ENCODE results near the gene TCHP. TPM values are rescaled to one million over a fixed set of nuclear protein-coding genes. Genes with fewer than 3 reads are reported as not detected.

The TCHP gene
- total RNA-seq, 1 donor from 2014 or later, result 10.4 TPM

DNA sequence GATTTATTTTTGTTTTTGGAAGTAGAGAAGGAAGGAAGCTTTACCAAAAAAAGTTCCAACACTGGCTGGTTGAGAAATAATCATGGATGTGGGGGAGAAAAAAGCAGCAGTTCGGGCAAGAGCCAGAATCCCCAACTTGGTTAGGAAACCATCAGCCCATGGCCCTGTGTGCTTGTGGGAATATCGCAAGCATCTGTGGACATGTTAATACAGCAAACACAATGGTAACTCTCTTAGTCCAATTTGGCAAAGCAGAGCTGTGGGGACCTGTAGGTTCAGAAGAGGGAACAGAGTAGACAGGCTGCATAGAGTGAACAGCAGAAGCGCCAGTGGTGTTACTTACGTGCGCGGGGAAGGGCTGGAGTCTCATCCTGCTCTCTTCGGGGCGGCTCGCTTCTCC is 46.8 kb downstream of the TCHP start:
- H3K4me1 ChIP-seq, result peaks cover 80% of the 10 kb centered on the region
- peaks cover 40% of the 10 kb centered on the region for H3K36me3 ChIP-seq

DNA sequence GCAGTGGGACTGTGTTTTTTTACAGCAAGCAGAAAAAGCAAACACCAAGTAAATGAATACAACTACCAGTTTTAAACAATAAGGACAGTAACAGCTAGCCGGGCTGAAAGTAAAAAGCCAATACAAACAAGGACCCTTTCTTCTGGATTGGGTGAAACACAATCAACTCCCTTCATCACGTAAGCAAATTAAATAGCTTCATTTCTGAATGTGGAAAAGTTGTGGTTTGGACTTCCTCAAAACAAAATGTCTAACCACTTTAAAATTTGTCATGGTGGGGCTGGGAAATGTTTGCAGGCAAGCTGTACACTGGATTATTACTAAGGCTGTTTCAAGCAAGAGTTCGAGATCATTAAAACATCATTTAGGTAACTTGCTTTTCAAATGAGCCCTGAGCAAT is 47.4 kb downstream of the TCHP start:
- intact Hi-C loops (cut with micrococcal nuclease), result no loop called here
- Histone ChIP-seq H3K4me1 (peaks cover 86% of the 10 kb centered on the region), H3K27ac (replicated peaks) (peak overlapping the region; percentile 86), H3K36me3 (peaks cover 40% of the 10 kb centered on the region), H3K4me3 (no peak overlapping the region), H3K9me3 (replicated peaks) (no peaks in the 10 kb centered on the region), H3K27me3 (ENCODE audit: low read depth) (no peaks in the 10 kb centered on the region)
- TF ChIP-seq, protein P1, sequence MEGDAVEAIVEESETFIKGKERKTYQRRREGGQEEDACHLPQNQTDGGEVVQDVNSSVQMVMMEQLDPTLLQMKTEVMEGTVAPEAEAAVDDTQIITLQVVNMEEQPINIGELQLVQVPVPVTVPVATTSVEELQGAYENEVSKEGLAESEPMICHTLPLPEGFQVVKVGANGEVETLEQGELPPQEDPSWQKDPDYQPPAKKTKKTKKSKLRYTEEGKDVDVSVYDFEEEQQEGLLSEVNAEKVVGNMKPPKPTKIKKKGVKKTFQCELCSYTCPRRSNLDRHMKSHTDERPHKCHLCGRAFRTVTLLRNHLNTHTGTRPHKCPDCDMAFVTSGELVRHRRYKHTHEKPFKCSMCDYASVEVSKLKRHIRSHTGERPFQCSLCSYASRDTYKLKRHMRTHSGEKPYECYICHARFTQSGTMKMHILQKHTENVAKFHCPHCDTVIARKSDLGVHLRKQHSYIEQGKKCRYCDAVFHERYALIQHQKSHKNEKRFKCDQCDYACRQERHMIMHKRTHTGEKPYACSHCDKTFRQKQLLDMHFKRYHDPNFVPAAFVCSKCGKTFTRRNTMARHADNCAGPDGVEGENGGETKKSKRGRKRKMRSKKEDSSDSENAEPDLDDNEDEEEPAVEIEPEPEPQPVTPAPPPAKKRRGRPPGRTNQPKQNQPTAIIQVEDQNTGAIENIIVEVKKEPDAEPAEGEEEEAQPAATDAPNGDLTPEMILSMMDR (IDR thresholded peaks at IDR 0.05; ENCODE audit: borderline replicate concordance), result no peak
- DNase-seq, result no peak

More for the DNA sequence above, 46.8 kb downstream of the TCHP start:
- Histone ChIP-seq H3K4me3 (no peak overlapping the region), H3K27ac (replicated peaks) (peak overlapping the region; percentile 86), H3K9me3 (replicated peaks) (no peaks in the 10 kb centered on the region), H3K27me3 (ENCODE audit: low read depth) (no peaks in the 10 kb centered on the region)
- DNase-seq, result no peak
- intact Hi-C loops (cut with micrococcal nuclease), result no loop called here
- TF ChIP-seq, protein P1 (IDR thresholded peaks at IDR 0.05; ENCODE audit: borderline replicate concordance), result no peak

DNA sequence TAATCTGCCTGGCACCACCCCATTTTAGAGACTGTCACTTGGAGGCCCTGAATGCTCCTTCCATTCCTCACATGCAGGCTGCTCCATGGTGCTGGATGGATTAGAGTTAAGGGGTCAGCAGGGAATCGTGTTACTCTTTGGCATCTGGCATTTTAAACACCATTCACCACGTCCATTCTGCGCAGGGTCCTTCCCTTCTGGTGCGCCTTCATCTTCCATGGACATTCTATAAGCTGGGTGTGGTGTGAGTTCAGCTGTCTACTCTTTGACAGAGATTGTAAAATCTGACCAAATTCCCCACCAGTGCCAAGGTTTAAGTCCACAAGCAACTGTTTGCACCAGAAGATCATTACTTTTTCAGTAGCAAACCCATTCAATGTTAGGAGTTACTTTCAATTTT is 48.3 kb downstream of the TCHP start:
- intact Hi-C loops (cut with micrococcal nuclease), result no loop called here
- no peak for DNase-seq
- Histone ChIP-seq H3K4me3 (no peak overlapping the region), H3K36me3 (peaks cover 43% of the 10 kb centered on the region), H3K4me1 (peaks cover 94% of the 10 kb centered on the region), H3K9me3 (replicated peaks) (no peaks in the 10 kb centered on the region), H3K27me3 (ENCODE audit: low read depth) (no peaks in the 10 kb centered on the region), H3K27ac (replicated peaks) (peak overlapping the region; percentile 86)
- TF ChIP-seq, protein P1 (IDR thresholded peaks at IDR 0.05; ENCODE audit: borderline replicate concordance), result no peak

DNA sequence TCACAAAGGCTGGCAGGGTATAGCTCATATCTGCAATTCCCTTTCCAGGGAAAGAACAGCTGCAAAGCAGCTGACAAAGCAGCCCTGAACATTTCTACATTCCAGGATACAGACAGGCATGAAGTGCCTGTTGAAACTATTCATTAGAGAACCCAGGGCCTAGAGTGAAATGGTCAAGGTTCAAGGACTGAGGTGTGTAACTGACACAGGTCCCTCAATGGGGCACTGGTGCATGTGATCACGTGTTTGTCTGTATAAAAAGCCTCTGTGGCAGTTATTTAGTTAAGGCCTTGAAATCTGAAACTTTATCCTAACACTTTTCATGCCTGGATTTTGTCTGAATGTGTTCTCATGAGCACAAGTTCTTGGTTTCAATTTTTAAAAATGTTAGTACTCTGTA is 49.0 kb downstream of the TCHP start:
- TF ChIP-seq, protein P1 (IDR thresholded peaks at IDR 0.05; ENCODE audit: borderline replicate concordance), result no peak
- intact Hi-C loops (cut with micrococcal nuclease), result no loop called here
- Histone ChIP-seq H3K27ac (replicated peaks) (peak overlapping the region; percentile 86), H3K36me3 (peaks cover 50% of the 10 kb centered on the region), H3K27me3 (ENCODE audit: low read depth) (no peaks in the 10 kb centered on the region), H3K9me3 (replicated peaks) (no peaks in the 10 kb centered on the region), H3K4me3 (no peak overlapping the region), H3K4me1 (peaks cover 99% of the 10 kb centered on the region)
- no peak for DNase-seq

DNA sequence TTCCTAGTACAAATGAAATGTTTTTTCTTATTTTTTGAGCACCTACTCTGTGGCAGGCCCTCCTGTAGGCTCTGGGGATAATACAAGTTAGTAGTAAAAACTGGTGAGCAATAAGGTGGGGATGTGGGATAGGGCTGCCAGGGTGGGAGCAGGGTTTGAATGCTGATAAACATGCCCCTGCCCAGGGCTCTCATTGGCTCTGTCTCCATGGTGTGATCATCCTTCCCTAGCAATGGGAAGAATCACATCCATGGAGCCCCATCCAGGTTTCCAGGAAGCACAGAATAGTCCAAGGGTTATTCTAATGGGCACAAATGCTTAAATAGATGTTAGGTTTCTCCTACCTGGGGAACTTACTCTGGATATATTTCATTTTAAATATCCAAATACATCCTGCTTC is 50.6 kb downstream of the TCHP start:
- H3K4me1 ChIP-seq, result peaks cover 85% of the 10 kb centered on the region
- TF ChIP-seq, protein P1 (IDR thresholded peaks at IDR 0.05; ENCODE audit: borderline replicate concordance), result no peak
- peak overlapping the region; percentile 86 for H3K27ac ChIP-seq (replicated peaks)
- no peak for DNase-seq
- intact Hi-C loops (cut with micrococcal nuclease), result no loop called here
- no peaks in the 10 kb centered on the region for H3K27me3 ChIP-seq (ENCODE audit: low read depth)
- peaks cover 66% of the 10 kb centered on the region for H3K36me3 ChIP-seq
- no peak overlapping the region for H3K4me3 ChIP-seq
- no peaks in the 10 kb centered on the region for H3K9me3 ChIP-seq (replicated peaks)

DNA sequence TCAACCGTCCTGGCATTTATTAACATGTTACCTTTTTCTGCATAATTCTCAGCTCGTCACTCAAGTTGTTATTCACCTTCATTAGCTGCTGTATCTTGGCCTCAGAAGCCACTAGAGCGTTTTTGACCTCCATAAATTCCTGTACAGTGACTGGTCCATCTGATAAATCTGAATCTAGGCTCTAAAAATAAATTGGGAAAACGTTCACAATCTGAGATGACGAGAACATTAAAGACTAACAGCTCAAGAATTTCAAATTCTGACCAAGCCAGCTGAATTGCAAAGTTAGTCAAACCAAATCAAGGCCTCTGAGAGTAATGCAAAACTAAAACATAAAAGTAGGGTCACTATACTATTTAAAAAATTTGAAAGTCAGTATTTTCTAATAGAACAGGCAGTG is 51.1 kb downstream of the TCHP start:
- no peaks in the 10 kb centered on the region for H3K9me3 ChIP-seq (replicated peaks)
- H3K27ac ChIP-seq (replicated peaks), result peak overlapping the region; percentile 86
- TF ChIP-seq, protein P1 (IDR thresholded peaks at IDR 0.05; ENCODE audit: borderline replicate concordance), result no peak
- peaks cover 71% of the 10 kb centered on the region for H3K36me3 ChIP-seq
- H3K4me1 ChIP-seq, result peaks cover 79% of the 10 kb centered on the region
- intact Hi-C loops (cut with micrococcal nuclease), result no loop called here
- no peak overlapping the region for H3K4me3 ChIP-seq
- DNase-seq, result no peak
- H3K27me3 ChIP-seq (ENCODE audit: low read depth), result no peaks in the 10 kb centered on the region

Data from left ventricle myocardium inferior (tissue), 1 donor.